ENCODE measurements around the gene HECTD1.
"Not testable (repeated sequence)": the region's sequence is repeated elsewhere in the genome, so short reads cannot be mapped to it uniquely, and the experiment has no call there.

HECTD1 gene

GRCh38 chr14:31085027-31085426 lies 122.6 kb downstream of the HECTD1 start:
- Mint-ChIP-seq H3K27ac (no peak overlapping the region), H3K4me1 (ENCODE audit: low read depth) (no peaks in the 10 kb centered on the region), H3K4me3 (no peak overlapping the region), H3K27me3 (no peaks in the 10 kb centered on the region), H3K36me3 (ENCODE audit: low read depth) (peaks cover 4% of the 10 kb centered on the region), H3K9me3 (no peaks in the 10 kb centered on the region)

GRCh38 chr14:31084385-31084784 lies 123.2 kb downstream of the HECTD1 start:
- no peaks in the 10 kb centered on the region for H3K9me3 Mint-ChIP-seq
- H3K4me1 Mint-ChIP-seq (ENCODE audit: low read depth): no peaks in the 10 kb centered on the region
- H3K36me3 Mint-ChIP-seq (ENCODE audit: low read depth): peaks cover 4% of the 10 kb centered on the region
- no peak overlapping the region for H3K4me3 Mint-ChIP-seq
- H3K27ac Mint-ChIP-seq: no peak overlapping the region
- no peaks in the 10 kb centered on the region for H3K27me3 Mint-ChIP-seq

- H3K27ac Mint-ChIP-seq: no peak overlapping the region
Measured at GRCh38 chr14:31083781-31084180, 123.8 kb downstream of the HECTD1 start.

GRCh38 chr14:31080484-31080883 lies 127.1 kb downstream of the HECTD1 start:
- Mint-ChIP-seq H3K36me3 (ENCODE audit: low read depth) (peaks cover 24% of the 10 kb centered on the region), H3K27me3 (no peaks in the 10 kb centered on the region), H3K9me3 (no peaks in the 10 kb centered on the region)

More at GRCh38 chr14:31083781-31084180, 123.8 kb downstream of the HECTD1 start:
- Mint-ChIP-seq H3K36me3 (ENCODE audit: low read depth) (peaks cover 10% of the 10 kb centered on the region), H3K4me3 (no peak overlapping the region), H3K9me3 (no peaks in the 10 kb centered on the region), H3K4me1 (ENCODE audit: low read depth) (no peaks in the 10 kb centered on the region), H3K27me3 (no peaks in the 10 kb centered on the region)

GRCh38 chr14:31080056-31080455 lies 127.5 kb downstream of the HECTD1 start:
- Mint-ChIP-seq H3K36me3 (ENCODE audit: low read depth) (peaks cover 28% of the 10 kb centered on the region), H3K27ac (no peak overlapping the region), H3K9me3 (peaks cover 3% of the 10 kb centered on the region), H3K4me1 (ENCODE audit: low read depth) (no peaks in the 10 kb centered on the region), H3K27me3 (no peaks in the 10 kb centered on the region), H3K4me3 (no peak overlapping the region)

More at GRCh38 chr14:31080484-31080883, 127.1 kb downstream of the HECTD1 start:
- Mint-ChIP-seq H3K4me3 (no peak overlapping the region), H3K27ac (no peak overlapping the region), H3K4me1 (ENCODE audit: low read depth) (no peaks in the 10 kb centered on the region)

- Mint-ChIP-seq H3K4me3 (no peak overlapping the region), H3K36me3 (ENCODE audit: low read depth) (peaks cover 30% of the 10 kb centered on the region), H3K9me3 (peaks cover 4% of the 10 kb centered on the region), H3K27me3 (no peaks in the 10 kb centered on the region), H3K27ac (no peak overlapping the region), H3K4me1 (ENCODE audit: low read depth) (no peaks in the 10 kb centered on the region)
Measured at GRCh38 chr14:31078766-31079165, 128.8 kb downstream of the HECTD1 start.

GRCh38 chr14:31075144-31075543 lies 132.4 kb downstream of the HECTD1 start:
- Mint-ChIP-seq H3K27ac (no peak overlapping the region), H3K9me3 (peaks cover 4% of the 10 kb centered on the region), H3K27me3 (no peaks in the 10 kb centered on the region), H3K4me3 (no peak overlapping the region), H3K36me3 (ENCODE audit: low read depth) (peaks cover 31% of the 10 kb centered on the region), H3K4me1 (ENCODE audit: low read depth) (no peaks in the 10 kb centered on the region)

GRCh38 chr14:31071151-31071550 lies 136.4 kb downstream of the HECTD1 start:
- no peak overlapping the region for H3K4me3 Mint-ChIP-seq
- peaks cover 4% of the 10 kb centered on the region for H3K9me3 Mint-ChIP-seq
- no peaks in the 10 kb centered on the region for H3K4me1 Mint-ChIP-seq (ENCODE audit: low read depth)
- peaks cover 28% of the 10 kb centered on the region for H3K36me3 Mint-ChIP-seq (ENCODE audit: low read depth)
- H3K27me3 Mint-ChIP-seq: no peaks in the 10 kb centered on the region
- no peak overlapping the region for H3K27ac Mint-ChIP-seq

GRCh38 chr14:31070431-31070830 lies 137.2 kb downstream of the HECTD1 start:
- no peaks in the 10 kb centered on the region for H3K4me1 Mint-ChIP-seq (ENCODE audit: low read depth)
- no peak overlapping the region for H3K27ac Mint-ChIP-seq
- H3K9me3 Mint-ChIP-seq: peaks cover 4% of the 10 kb centered on the region
- H3K27me3 Mint-ChIP-seq: no peaks in the 10 kb centered on the region
- peaks cover 26% of the 10 kb centered on the region for H3K36me3 Mint-ChIP-seq (ENCODE audit: low read depth)
- H3K4me3 Mint-ChIP-seq: no peak overlapping the region

GRCh38 chr14:31069343-31069742 lies 138.2 kb downstream of the HECTD1 start:
- Mint-ChIP-seq H3K9me3 (no peaks in the 10 kb centered on the region), H3K27me3 (no peaks in the 10 kb centered on the region), H3K27ac (no peak overlapping the region), H3K4me3 (no peak overlapping the region), H3K36me3 (ENCODE audit: low read depth) (peaks cover 20% of the 10 kb centered on the region), H3K4me1 (ENCODE audit: low read depth) (no peaks in the 10 kb centered on the region)

GRCh38 chr14:31068235-31068634 lies 139.4 kb downstream of the HECTD1 start:
- H3K4me3 Mint-ChIP-seq: no peak overlapping the region
- peaks cover 20% of the 10 kb centered on the region for H3K36me3 Mint-ChIP-seq (ENCODE audit: low read depth)
- no peaks in the 10 kb centered on the region for H3K4me1 Mint-ChIP-seq (ENCODE audit: low read depth)
- no peaks in the 10 kb centered on the region for H3K27me3 Mint-ChIP-seq
- H3K9me3 Mint-ChIP-seq: no peaks in the 10 kb centered on the region
- H3K27ac Mint-ChIP-seq: no peak overlapping the region

- not testable (repeated sequence) for H3K36me3 Mint-ChIP-seq (ENCODE audit: low read depth); H3K4me3 Mint-ChIP-seq; H3K4me1 Mint-ChIP-seq (ENCODE audit: low read depth); H3K27ac Mint-ChIP-seq; H3K27me3 Mint-ChIP-seq; H3K9me3 Mint-ChIP-seq
Measured at GRCh38 chr14:31062908-31063307, 144.7 kb downstream of the HECTD1 start.

- H3K4me3 Mint-ChIP-seq: no peak overlapping the region
- peaks cover 6% of the 10 kb centered on the region for H3K4me1 Mint-ChIP-seq (ENCODE audit: low read depth)
- no peaks in the 10 kb centered on the region for H3K9me3 Mint-ChIP-seq
- no peak overlapping the region for H3K27ac Mint-ChIP-seq
- H3K36me3 Mint-ChIP-seq (ENCODE audit: low read depth): no peaks in the 10 kb centered on the region
- no peaks in the 10 kb centered on the region for H3K27me3 Mint-ChIP-seq
Measured at GRCh38 chr14:31060253-31060875, 147.2 kb downstream of the HECTD1 start.

- peaks cover 6% of the 10 kb centered on the region for H3K4me1 Mint-ChIP-seq (ENCODE audit: low read depth)
- no peak overlapping the region for H3K27ac Mint-ChIP-seq
- no peak overlapping the region for H3K4me3 Mint-ChIP-seq
- no peaks in the 10 kb centered on the region for H3K27me3 Mint-ChIP-seq
- H3K36me3 Mint-ChIP-seq (ENCODE audit: low read depth): no peaks in the 10 kb centered on the region
- no peaks in the 10 kb centered on the region for H3K9me3 Mint-ChIP-seq
Measured at GRCh38 chr14:31059152-31059924, 148.3 kb downstream of the HECTD1 start.

- Mint-ChIP-seq H3K27me3 (no peaks in the 10 kb centered on the region), H3K27ac (no peak overlapping the region), H3K4me3 (no peak overlapping the region), H3K36me3 (ENCODE audit: low read depth) (no peaks in the 10 kb centered on the region), H3K4me1 (ENCODE audit: low read depth) (peaks cover 6% of the 10 kb centered on the region), H3K9me3 (no peaks in the 10 kb centered on the region)
Measured at GRCh38 chr14:31057701-31058364, 149.8 kb downstream of the HECTD1 start.
